HG03139 (cell line): ENCODE results near the gene LDLRAD4.

Experiments used
- ATAC-seq: cut with Tn5 transposase; IDR thresholded peaks from one replicate; pipeline ENCODE4 v1.9.1; 2021; ENCODE audit not compliant: unreplicated experiment

Gene LDLRAD4

GRCh38 chr18:13227910-13228309 lies 9.3 kb downstream of the LDLRAD4 start:
- ATAC-seq: no peak

- ATAC-seq: no peak
These were observed 10.6 kb downstream of the LDLRAD4 start for GRCh38 chr18:13229001-13229671.

DNA sequence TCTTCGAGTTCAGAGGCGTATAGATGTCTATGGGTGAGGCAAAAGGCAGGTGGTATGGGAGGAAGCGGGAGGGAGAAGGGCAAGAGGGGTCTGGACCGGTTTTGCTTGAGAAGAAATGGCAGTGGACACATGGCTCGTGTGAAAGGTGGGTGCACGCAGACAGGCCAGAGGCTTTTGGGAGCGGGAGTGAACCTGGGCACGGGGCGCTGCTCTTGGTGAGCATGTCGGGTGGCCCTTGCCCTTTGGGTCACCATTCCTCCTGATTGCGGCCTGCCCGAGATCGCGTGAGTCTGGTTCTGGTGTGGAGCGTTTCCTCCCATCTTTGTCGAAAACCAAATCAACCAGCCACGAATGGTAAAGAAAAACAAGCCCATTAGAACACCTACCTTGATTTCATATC lies 12.6 kb downstream of the LDLRAD4 start:
- no peak for ATAC-seq

- ATAC-seq: no peak
These were observed 13.7 kb downstream of the LDLRAD4 start for GRCh38 chr18:13232086-13232917.

DNA sequence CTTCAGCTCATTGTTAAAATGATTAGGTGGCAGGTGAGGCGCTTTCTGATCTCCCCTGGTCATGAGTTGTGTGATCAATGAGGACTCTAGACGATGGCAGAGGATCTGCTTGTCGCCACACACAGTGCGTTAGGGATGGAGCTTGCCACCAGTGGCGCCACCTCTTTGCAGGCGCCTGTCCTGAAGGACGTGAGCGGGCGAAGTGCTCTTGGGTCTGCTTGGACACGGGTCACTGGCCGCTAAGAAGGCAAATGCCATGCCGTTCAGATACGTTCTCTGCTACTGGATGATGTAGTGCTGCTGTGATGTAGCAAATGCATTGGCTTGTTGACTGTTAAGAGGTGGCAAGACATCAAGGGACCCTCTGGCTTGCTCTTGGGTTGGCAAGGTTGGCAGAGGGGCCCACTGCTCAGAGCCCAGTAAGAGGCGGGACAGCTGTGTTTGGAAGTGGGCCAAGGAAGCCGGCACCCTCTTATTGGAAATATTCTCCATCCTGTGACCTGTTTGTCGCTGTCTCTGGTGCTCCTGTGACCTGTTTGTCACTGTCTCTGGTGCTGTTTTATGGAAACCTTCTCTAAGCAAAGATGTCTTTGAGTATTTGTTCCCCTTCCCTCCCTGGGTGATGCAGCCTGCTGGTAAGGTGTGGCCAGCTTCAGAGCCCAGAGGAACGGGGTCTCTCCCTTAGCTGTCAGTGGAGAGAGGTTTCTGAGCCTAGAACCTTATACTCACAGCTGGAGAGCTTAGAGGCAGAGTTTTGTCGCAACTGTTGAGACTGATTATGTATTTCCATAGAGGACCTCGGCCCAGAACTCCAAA lies 14.6 kb downstream of the LDLRAD4 start:
- ATAC-seq: no peak

DNA sequence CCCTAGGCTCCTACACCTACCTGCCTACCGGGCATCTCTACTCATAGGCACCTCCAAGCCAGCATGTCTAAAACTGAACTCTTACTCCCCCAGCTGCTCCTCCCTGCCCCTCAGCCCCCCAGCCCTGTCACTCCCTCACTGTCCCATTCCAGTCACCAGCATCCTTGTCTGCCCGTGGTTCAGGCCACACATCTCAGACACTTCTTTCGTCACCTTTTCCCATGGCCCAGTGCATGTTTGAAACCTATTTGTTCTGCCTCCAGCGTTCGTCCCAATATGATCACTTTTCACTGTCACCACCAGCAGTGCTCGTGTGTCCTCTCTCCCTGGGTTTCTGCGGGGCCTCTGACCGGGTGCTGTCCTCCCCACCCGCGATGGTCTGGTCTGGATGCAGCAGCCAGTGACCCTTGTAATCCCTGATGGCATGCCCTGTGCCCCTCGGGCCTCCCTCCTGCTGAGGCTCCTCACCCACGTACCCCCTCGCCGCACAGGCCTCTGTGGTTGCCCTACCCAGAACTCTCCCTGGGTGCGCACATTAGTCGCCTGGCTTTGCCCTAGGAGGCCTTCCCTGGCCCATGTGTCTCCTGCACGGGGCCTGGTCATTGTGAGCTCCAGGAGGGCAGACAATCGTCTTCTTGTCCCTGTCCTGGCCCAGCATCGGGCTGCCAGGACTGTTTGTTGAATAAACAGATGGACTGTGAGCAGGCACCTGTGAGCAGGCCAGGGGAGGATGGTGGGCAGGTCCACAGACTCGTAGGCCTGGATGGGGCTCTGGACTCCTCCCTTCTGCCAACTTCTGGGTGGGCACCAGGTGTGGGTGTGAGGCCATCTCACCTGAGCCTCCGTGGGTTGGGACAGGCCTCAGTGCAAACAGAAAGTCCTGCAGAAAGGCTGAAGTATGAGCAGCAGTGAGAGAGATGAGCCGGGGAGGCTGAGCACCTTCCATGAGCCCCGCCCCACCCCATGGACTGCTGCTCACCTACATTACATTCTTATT lies 15.5 kb downstream of the LDLRAD4 start:
- ATAC-seq: no peak

DNA sequence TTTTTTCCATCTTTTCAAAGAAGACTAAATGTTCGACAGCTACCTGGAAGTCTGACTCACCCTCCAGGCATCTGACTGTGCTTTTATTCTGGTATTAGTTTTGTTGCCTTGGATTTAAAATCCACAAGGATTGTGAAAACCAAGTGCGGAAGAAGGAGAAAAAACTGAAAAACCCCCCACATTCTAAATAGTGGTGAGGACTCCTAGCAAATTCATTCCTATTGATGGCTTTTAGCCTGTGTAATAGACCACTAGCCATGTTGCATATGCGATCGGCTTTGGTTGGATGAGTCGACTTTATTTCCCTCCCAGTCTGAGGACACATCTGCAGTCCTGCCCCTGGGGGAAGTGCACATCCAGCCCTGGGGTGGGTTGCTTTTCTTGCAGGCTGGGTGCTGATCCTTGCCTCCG lies 16.9 kb downstream of the LDLRAD4 start:
- no peak for ATAC-seq

- no peak for ATAC-seq
These were observed 17.4 kb downstream of the LDLRAD4 start for GRCh38 chr18:13235981-13236380.

- ATAC-seq: no peak
These were observed 17.9 kb downstream of the LDLRAD4 start for GRCh38 chr18:13236411-13236810.

DNA sequence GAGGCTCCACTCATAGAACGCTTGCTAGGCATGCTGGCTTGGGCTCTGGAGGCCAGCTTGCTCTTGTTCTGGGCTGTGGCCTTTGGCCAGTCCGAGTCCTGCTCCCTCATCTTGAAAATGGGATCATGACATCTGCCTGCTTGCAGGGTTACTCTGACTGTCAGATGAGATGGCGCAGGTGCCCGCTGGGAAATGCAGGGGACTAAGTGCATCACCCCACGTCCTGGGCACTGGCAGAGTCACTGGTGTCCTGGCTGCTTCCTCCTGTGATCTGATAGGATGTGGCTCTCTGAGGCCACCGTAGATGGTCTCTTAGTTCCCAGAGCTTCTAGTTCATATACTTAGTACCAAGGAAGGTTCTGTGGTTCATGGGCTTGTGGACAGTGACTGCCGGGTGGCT lies 18.5 kb downstream of the LDLRAD4 start:
- ATAC-seq: no peak

DNA sequence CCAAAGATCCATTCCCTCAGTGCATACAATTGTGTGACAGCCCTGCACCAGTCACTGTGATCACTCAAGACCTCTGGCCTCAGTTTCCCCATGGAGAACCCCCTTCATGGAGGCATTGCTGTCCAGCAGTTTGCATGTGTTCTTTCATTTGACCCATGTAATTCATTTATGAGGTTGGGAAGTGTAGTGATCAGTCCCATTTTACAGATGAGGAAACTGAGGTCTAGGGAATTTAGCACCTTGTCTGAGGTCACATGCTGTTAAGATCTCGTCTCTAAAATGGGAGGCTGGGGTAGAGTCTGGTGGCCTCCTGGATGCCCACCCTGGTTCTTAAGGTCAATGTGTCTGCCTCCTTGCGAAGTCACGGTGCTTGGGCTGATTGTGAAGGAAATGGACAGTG lies 19.1 kb downstream of the LDLRAD4 start:
- no peak for ATAC-seq

DNA sequence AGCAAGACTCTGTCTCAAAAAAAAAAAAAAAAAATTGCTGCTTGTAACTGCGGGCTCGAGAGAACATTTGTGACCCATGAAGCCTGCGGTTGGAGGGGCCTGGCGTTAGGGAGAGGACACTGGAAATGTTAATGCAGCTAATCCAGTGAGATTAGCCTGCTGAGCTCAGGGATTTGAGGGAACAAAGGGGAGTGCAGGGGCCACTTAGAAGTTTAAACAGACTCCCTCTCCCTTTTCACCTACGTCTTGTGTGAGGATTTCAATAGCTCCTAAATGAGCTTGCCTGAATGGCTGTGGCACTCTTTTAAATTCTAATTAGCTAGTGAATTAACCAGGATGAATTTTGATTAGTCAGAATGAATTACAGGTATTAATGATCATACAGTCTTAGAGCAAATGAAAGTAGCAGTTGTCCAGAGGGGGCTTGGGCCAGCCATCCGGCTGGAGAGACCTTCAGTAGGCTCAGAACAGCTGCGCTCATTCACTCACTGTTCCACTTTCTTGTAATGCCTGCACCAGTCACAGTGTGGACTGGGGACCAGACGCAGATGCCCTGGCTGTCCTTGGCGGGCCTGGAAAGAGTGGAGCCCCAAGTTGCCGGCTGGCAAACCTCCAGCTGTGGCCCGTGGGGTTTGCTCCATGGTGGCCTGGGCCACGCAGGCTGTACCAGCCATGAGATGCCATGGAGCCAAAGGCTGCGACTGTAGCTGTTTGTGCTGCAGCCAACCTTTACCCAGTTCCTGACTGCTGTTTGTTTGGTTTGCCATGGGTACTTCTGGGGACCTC lies 20.8 kb downstream of the LDLRAD4 start:
- ATAC-seq: no peak

GRCh38 chr18:13240060-13240725 lies 21.6 kb downstream of the LDLRAD4 start:
- ATAC-seq: no peak

GRCh38 chr18:13241083-13241892 lies 22.7 kb downstream of the LDLRAD4 start:
- ATAC-seq: no peak

DNA sequence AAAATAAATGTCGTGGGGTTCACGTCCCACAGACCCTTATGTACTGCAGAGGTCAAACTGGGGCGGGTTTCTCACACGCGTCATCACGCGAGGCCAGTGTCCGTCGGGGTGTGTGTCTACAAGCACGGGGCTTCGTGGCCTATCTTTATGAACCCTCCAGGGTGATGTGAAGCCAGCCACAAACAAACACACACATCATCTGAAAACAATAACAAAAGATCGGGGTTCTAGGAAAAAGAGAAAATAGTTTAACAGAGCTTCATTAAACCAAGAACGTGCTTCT lies 23.3 kb downstream of the LDLRAD4 start:
- ATAC-seq: no peak

GRCh38 chr18:13242797-13243196 lies 24.2 kb downstream of the LDLRAD4 start:
- no peak for ATAC-seq

DNA sequence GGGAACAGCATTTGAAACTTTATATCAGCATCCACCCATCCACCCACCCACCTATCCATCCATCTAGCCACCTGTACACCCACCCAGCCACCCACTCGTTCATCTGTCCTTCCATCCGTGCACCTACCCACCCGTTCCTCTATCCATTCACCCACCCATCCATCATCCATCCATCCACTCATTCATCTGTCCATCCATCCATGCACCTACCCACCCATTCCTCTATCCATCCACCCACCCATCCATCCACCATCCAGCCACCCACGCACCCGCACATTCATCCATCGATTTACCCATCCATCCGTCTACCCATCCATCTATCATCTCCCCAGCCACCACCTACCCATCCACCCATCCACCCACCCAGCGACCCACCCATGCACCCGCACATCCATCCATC lies 24.8 kb downstream of the LDLRAD4 start:
- ATAC-seq: no peak

- no peak for ATAC-seq
These were observed 25.6 kb downstream of the LDLRAD4 start for GRCh38 chr18:13244135-13244534.
